Activated CD8-positive, alpha-beta T cell treated with anti-CD3 and anti-CD28 coated beads, Interleukin-2, amount 10 ng/mL, durations not matched to agents 7 days and 5 days (primary cell): ENCODE measurements around the gene POU2F1. TPM values are rescaled to one million over a fixed set of nuclear protein-coding genes. Genes with fewer than 3 reads are reported as not detected.

Experiments
- ATAC-seq: fragments of 150-1000 bp; cut with Tn5 transposase; one replicate; pipeline ENCODE4 v1.10.0; 2021; ENCODE audit warnings: moderate library complexity
- CTCF ChIA-PET: fragments of 350-600 bp; sonication (Branson Sonifier 250); formaldehyde crosslinking; loops from one replicate; lab custom pipeline; 2021; ENCODE audit warnings: antibody characterized with exemption; lab: Charles Lee
- POLR2A ChIA-PET: fragments of 350-600 bp; sonication (Branson Sonifier 250); formaldehyde crosslinking; loops from one replicate; lab custom pipeline; 2021; ENCODE audit warnings: antibody characterized with exemption; lab: Charles Lee
- DNase-seq: peaks from one replicate; pipeline ENCODE4 v3.0.0-alpha.2; 2020
- H3K27ac Mint-ChIP-seq: one replicate; pipeline ENCODE4 v1.8.0; 2021; ENCODE audit warnings: mild to moderate bottlenecking, mixed read lengths
- H3K27me3 Mint-ChIP-seq: one replicate; pipeline ENCODE4 v1.8.0; 2021; ENCODE audit warnings: low read depth, mixed read lengths
- H3K36me3 Mint-ChIP-seq: one replicate; pipeline ENCODE4 v1.8.0; 2021; ENCODE audit warnings: low read depth, mixed read lengths
- H3K4me1 Mint-ChIP-seq: one replicate; pipeline ENCODE4 v1.8.0; 2021; ENCODE audit warnings: low read depth, mixed read lengths
- H3K4me3 Mint-ChIP-seq: one replicate; pipeline ENCODE4 v1.8.0; 2021; ENCODE audit warnings: mild to moderate bottlenecking, mixed read lengths
- H3K9me3 Mint-ChIP-seq: one replicate; pipeline ENCODE4 v1.8.0; 2022; ENCODE audit warnings: mixed read lengths; ENCODE audit not compliant: insufficient read depth
- total RNA-seq, 2 experiments: library from RNA; stranded (reverse); gene quantifications; one replicate each; pipeline ENCODE4 v1.2.3, GENCODE V29; 2021

The POU2F1 gene
- 10 to 100 TPM; 22.7 to 23.3 TPM for total RNA-seq

DNA sequence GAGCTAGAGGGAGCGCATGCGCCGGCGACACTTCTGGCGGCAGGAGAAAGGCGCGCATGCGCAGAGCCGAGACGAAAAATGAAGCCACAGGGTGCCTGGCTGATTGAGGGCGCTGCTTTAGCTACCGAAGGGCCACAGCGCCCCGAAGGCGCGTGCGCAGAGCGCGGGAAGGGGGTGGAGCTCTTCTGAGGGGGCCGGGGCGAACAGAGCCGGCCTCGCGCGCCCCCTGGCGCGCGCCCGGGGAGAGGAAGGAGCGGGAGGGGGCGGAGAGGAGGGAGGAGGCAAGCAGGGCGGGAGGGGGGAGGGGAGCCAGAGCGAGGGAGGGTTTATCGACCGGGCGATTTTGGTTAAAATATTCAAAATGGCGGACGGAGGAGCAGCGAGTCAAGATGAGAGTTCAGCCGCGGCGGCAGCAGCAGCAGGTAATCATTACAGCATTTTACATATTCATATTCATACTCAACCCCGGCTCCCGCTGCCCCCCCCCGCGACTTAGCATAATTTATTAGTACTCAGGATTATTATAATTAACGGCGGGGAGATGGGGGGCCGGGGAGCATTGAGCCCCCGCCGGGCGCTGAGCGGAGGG, at the start of gene POU2F1:
Gene POU2F1, plus strand, starts transcription at position 350 of the 589 bp plus-strand sequence. Its CDS starts 12 bp downstream, at position 362.
- DNase-seq (peak; percentile 99), ATAC-seq (peak; percentile 87)
- Mint-ChIP-seq H3K27ac (peak within 1 kb of the TSS; percentile 95), H3K36me3 (peaks cover 8% of the 10 kb centered on the region), H3K27me3 (no peaks in the 10 kb centered on the region), H3K4me1 (peaks cover 30% of the 10 kb centered on the region), H3K4me3 (peak within 1 kb of the TSS; percentile 91), H3K9me3 (no peaks in the 10 kb centered on the region)
- ChIA-PET CTCF (interaction anchor here (0.6 to 5.8 kb wide), 56 partner anchors 9 to 715 kb away, joined by 3 to 32 read pairs (median 4); partner anchors contain the start of genes CD247, CREG1, DCAF6 and GPA33), POLR2A (interaction anchor here (0.6 to 2.0 kb wide), 27 partner anchors 10 to 716 kb away, joined by 3 to 14 read pairs (median 4); partner anchors contain the start of genes CD247, DCAF6 and TADA1)

DNA sequence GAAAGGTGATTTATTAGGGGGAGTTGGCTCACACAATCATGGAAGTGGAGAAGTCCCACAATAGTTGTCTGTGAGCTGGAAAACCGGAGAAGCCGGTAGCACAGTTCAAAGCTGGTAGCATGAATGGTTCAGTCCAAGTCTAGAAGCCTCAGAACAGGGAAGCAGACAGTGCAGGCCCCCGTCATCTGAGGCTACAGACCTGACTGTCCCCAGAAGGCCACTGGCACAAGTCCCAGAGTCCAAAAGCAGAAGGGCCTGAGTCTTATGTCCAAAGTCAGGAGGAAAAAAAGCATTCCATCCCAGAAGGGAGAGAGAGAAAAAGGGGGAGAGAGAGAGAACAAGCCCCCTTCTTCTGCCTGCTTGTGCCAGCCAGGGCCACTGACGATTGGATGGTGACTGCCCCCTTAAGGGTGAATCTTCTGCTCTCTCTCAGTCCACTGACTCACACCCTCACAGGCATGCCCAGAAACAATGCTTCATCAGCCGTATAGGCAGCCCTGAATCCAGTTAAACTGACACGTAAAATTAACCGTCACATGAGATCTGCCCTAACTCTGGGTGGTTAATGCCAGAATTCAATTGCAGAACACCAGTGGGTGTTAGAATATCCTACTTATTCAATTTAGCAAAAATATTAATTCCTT, 49.3 kb upstream of the POU2F1 start:
- ATAC-seq, result no peak
- POLR2A ChIA-PET, result no interaction called here
- no peak overlapping the region for H3K27ac Mint-ChIP-seq
- CTCF ChIA-PET, result no interaction called here
- H3K27me3 Mint-ChIP-seq, result peaks cover 9% of the 10 kb centered on the region
- no peak overlapping the region for H3K4me3 Mint-ChIP-seq
- no peak for DNase-seq
- no peaks in the 10 kb centered on the region for H3K4me1 Mint-ChIP-seq
- no peaks in the 10 kb centered on the region for H3K36me3 Mint-ChIP-seq
- H3K9me3 Mint-ChIP-seq, result no peaks in the 10 kb centered on the region

DNA sequence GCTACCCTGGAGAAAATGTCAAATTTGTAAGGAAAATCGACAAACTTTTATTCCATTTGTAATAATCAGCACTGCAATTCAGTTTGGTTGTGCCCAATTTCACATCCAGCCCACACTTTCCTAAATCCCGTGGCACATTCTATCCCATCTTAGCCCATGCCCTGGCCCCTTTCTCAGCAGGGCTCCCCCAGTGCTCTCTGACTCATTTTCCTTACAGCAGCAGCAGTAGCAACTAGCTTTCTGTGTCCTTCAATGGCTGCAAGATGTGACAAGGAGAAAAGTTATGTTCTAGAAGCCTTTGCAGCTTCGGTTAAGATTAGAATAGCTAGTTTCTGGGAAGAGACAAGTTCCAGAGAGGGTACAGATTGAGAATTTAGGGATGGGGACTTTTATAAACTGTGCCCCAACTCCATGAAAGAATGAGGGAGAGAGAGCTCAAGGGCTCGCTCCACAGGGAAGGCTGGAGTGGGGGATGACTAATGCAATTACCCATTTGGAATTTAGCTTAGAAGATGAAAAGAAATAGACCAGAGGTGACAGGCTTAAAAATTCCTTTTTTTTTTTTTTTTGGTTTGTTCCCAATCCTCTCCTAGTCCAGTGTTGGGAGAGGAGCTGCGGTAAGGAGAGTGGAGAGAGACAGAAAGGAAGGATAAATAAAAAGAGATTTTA, 47.0 kb upstream of the POU2F1 start:
- POLR2A ChIA-PET, result no interaction called here

DNA sequence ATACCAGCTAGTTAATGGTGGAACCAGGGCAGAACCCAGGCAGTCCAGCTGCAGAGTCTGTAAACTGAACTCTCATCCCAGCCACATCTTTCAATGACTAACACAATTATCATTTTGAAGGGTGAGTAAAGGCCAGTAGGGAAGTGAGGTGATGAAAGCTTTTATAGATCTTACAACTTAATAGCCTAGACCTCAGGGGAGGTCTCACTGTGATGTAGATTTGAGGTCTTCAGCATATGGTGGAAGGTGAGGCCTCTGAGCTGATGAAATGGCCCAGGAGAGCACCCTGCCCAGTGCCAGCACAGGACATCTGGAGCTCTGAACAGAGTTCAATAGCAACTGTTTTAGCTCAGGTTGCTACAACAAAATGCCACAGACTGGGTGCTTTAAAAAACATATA, 44.8 kb upstream of the POU2F1 start:
- DNase-seq (no peak), ATAC-seq (no peak)
- no peaks in the 10 kb centered on the region for H3K4me1 Mint-ChIP-seq
- no peaks in the 10 kb centered on the region for H3K9me3 Mint-ChIP-seq
- H3K36me3 Mint-ChIP-seq, result no peaks in the 10 kb centered on the region
- no peak overlapping the region for H3K27ac Mint-ChIP-seq
- no peak overlapping the region for H3K4me3 Mint-ChIP-seq
- peaks cover 9% of the 10 kb centered on the region for H3K27me3 Mint-ChIP-seq
- POLR2A ChIA-PET, result no interaction called here
- CTCF ChIA-PET, result interaction anchor here (1.0 kb wide), 1 partner anchor 266 kb away, joined by 3 read pairs; no protein-coding TSS in a partner anchor

More for the DNA sequence above, 47.0 kb upstream of the POU2F1 start:
- Mint-ChIP-seq H3K27ac (no peak overlapping the region), H3K27me3 (peaks cover 9% of the 10 kb centered on the region), H3K36me3 (no peaks in the 10 kb centered on the region), H3K9me3 (no peaks in the 10 kb centered on the region), H3K4me3 (no peak overlapping the region), H3K4me1 (no peaks in the 10 kb centered on the region)
- ATAC-seq, result no peak
- CTCF ChIA-PET, result no interaction called here
- no peak for DNase-seq

DNA sequence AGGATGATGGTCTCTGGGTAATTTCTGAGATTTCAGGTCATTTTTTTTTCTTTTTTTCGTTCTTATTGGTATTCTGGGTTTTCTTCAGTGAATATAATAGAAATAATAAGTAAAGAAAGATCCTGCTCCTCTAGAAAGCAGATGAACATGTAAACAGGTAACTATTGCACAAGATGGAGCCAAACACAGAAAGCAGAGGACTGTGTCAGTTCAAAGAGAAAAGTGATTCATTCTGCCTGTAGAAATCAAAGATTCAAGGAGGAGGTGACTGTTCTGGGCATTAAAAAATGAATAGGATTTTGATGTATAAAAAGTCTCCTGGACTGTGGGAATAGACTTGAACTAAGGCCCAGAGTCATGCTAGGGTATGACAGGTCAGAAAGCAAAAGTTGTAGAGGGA, 41.9 kb upstream of the POU2F1 start:
- ChIA-PET POLR2A (no interaction called here), CTCF (no interaction called here)
- Mint-ChIP-seq H3K36me3 (no peaks in the 10 kb centered on the region), H3K27me3 (peaks cover 7% of the 10 kb centered on the region), H3K27ac (no peak overlapping the region), H3K9me3 (no peaks in the 10 kb centered on the region), H3K4me1 (no peaks in the 10 kb centered on the region), H3K4me3 (no peak overlapping the region)
- ATAC-seq (no peak), DNase-seq (no peak)

DNA sequence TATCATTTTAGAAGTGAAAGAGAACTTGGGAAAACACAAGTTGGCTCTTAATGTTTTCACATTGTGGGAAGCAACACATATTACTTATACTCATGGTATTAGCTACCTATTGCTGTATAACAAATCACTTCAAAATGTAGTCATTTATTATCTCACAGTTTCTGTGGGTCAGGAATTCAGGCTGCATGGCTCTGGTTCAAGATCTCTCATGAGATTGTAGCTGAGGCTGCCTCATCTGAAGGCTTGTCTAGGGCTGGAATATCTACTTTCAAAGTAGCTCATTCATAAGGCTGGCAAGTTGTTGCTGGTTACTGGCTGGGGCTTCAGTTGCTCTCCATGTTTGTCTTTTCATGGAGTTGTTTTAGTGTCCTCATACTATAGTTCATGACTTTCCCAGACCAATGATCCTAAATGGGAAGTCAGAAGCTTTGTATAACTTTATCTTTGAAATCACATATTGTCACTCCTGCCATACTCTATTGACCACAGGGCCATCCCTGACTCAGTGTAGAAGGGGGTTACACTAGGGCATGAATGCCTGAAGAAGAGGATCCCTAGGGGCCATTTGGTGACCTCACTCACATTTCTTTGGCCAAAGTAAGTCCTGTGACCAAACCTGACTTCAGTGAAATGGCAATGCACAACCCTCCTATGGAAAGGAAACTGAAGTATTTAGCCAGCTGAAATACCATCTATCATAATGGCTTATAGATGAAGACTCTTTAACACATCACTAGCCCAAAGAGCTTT, 37.9 kb upstream of the POU2F1 start:
- Mint-ChIP-seq H3K9me3 (no peaks in the 10 kb centered on the region), H3K4me3 (no peak overlapping the region), H3K27me3 (peaks cover 4% of the 10 kb centered on the region), H3K4me1 (no peaks in the 10 kb centered on the region), H3K36me3 (no peaks in the 10 kb centered on the region), H3K27ac (no peak overlapping the region)
- ChIA-PET POLR2A (no interaction called here), CTCF (no interaction called here)
- DNase-seq, result no peak
- ATAC-seq, result no peak

DNA sequence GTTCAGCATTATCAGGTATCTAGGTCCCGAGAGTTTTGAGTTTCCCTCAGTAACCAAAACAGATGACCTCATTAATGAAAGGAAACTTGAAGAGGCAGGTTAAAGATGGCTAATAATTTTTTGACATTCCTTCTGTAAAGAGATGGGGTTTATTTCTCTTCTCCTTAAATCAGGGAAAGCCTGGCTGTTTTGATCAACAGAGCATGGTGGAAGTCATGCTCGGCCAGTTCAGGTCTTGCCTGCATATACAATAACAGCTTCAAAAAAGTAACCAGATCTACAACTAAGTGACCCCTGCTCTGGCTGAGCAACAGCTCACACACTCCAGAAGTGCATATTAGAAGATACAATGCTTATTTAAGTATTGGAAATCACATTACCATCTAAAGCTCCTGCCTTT, 36.6 kb upstream of the POU2F1 start:
- ATAC-seq (no peak), DNase-seq (no peak)
- Mint-ChIP-seq H3K4me1 (no peaks in the 10 kb centered on the region), H3K27me3 (peaks cover 4% of the 10 kb centered on the region), H3K4me3 (no peak overlapping the region), H3K9me3 (no peaks in the 10 kb centered on the region), H3K27ac (no peak overlapping the region), H3K36me3 (no peaks in the 10 kb centered on the region)
- CTCF ChIA-PET, result no interaction called here
- POLR2A ChIA-PET, result no interaction called here

DNA sequence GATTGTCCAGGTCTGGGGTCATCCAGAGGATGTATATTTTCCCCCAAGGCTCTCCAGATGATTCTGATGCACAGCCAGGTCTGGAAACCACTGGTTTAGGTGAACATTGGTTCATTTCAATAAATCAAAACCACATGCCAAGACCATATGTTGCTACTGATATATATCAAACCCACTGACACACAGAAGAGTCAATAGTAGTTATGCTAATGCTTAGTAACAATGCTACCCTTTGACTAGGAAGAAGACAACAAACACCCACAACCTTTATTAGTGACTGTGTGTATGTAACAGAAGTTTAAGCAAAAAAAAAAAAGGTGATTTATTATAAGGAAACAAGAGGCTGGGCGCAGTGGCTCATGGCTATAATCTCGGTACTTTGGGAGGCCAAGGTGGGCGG, 35.6 kb upstream of the POU2F1 start:
- ChIA-PET CTCF (no interaction called here), POLR2A (no interaction called here)
- ATAC-seq, result no peak
- peaks cover 4% of the 10 kb centered on the region for H3K27me3 Mint-ChIP-seq
- no peaks in the 10 kb centered on the region for H3K9me3 Mint-ChIP-seq
- no peak overlapping the region for H3K27ac Mint-ChIP-seq
- no peaks in the 10 kb centered on the region for H3K4me1 Mint-ChIP-seq
- no peak overlapping the region for H3K4me3 Mint-ChIP-seq
- H3K36me3 Mint-ChIP-seq, result no peaks in the 10 kb centered on the region
- DNase-seq, result no peak

DNA sequence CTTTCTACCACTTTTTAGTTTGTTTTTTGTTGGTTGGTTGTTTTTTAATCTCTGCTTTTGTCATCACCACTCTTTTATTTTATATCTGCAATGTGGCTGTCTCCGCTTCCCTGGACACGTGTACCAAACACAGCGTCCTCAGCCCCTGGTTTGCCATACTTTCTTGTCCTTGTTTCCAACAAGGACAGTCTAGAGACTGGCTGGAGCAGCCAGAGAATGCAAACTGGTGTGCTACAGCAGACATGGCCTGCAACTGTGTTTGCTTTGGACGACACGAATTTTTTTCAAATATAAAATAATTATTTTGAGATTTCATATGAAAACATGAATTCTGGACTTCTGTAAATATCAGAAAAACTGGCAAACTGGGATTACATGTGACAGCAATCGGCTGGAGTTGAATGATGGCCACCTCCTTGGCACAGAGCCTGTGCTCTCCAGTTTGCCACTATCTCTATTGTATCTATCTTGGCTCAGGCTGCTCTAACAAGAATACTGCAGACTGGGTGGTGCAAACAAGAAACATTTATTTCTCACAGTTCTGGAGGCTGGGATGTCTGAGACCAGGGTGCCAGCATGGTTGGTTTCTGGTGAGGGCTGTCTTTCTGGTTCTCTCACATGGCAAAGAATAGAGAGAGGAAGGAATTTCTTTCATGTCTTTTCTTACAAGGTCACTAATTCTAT, 34.6 kb upstream of the POU2F1 start:
- ATAC-seq, result no peak
- Mint-ChIP-seq H3K36me3 (no peaks in the 10 kb centered on the region), H3K4me3 (no peak overlapping the region), H3K9me3 (no peaks in the 10 kb centered on the region), H3K4me1 (no peaks in the 10 kb centered on the region), H3K27ac (no peak overlapping the region), H3K27me3 (peaks cover 7% of the 10 kb centered on the region)
- no peak for DNase-seq
- POLR2A ChIA-PET, result no interaction called here
- CTCF ChIA-PET, result no interaction called here

DNA sequence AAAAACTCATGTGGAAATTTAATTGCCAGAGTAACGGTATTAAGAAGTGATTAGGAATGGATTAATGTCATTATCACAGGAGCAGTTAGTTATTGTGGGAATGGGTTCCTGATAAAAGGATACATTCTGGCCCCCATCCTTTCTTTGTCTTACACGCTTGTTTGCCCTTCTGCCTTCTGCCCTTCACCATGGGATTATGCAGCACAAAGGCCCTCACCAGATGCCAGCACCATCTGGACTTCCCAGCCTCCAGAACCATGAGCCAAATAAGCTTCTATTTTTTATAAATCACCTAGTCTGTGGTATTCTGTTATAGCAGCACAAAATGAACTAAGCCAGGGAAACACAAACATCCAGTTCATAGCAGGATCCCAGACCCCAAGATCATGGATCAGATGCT, 33.9 kb upstream of the POU2F1 start:
- Mint-ChIP-seq H3K27me3 (peaks cover 7% of the 10 kb centered on the region), H3K27ac (no peak overlapping the region), H3K4me1 (no peaks in the 10 kb centered on the region), H3K9me3 (no peaks in the 10 kb centered on the region), H3K36me3 (no peaks in the 10 kb centered on the region), H3K4me3 (no peak overlapping the region)
- ChIA-PET CTCF (no interaction called here), POLR2A (no interaction called here)
- ATAC-seq (no peak), DNase-seq (no peak)

DNA sequence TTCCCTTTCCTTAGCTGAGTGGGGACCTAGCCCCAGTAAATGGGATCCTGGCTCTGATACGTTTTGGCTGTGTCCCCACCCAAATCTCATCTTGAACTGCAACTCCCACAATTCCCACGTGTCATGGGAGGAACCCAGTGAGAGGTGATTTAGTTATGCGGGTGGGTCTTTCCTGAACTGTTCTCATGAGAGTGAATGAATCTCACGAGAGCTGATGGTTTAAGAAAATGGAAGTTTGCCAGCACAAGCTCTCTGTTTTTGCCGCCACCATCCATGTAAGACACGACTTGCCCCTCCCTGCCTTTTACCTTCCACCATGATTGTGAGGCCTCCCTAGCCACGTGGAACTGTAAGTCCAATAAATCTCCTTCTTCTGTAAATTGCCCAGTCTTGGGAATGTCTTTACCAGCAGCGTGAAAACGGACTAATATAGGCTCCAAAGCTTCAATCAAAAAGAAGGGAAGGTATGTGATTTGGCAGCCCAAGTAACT, 29.9 kb upstream of the POU2F1 start:
- POLR2A ChIA-PET, result interaction anchor here (0.6 kb wide), 1 partner anchor 23 kb away, joined by 3 read pairs; no protein-coding TSS in a partner anchor
- no peaks in the 10 kb centered on the region for H3K9me3 Mint-ChIP-seq
- CTCF ChIA-PET, result no interaction called here
- H3K4me1 Mint-ChIP-seq, result no peaks in the 10 kb centered on the region
- H3K4me3 Mint-ChIP-seq, result no peak overlapping the region
- H3K27me3 Mint-ChIP-seq, result peaks cover 12% of the 10 kb centered on the region
- ATAC-seq (no peak), DNase-seq (no peak)
- H3K36me3 Mint-ChIP-seq, result no peaks in the 10 kb centered on the region
- no peak overlapping the region for H3K27ac Mint-ChIP-seq
